Lung (tissue), 12 donors: ENCODE data around the gene SYNGAP1. TPM values are rescaled to one million over a fixed set of nuclear protein-coding genes. Genes with fewer than 3 reads are reported as not detected.

Experiments
- ATAC-seq: fragments of 200-7000 bp; cut with Tn5 transposase; one replicate; pipeline ENCODE4 v1.9.1; 2020; ENCODE audit warnings: moderate number of reproducible peaks; ENCODE audit not compliant: insufficient read depth, low FRiP score
- DNase-seq, 3 donors: peaks; one replicate each; pipeline ENCODE4 v3.0.0-alpha.2; 2013 to 2017
- H3K27ac ChIP-seq, 2 donors: one replicate each; pipeline ENCODE4 v1.5.1; 2013; ENCODE audit warnings: mild to moderate bottlenecking in 2 of 2, moderate library complexity in 2 of 2, control low read depth in 1 of 2, inconsistent platforms in 1 of 2, low read depth in 1 of 2, low read length in 1 of 2
- H3K27me3 ChIP-seq, 3 donors: one replicate each; pipeline ENCODE4 v1.5.1; 2013; ENCODE audit warnings: low read length in 2 of 3; ENCODE audit not compliant: control insufficient read depth in 3 of 3, insufficient read depth in 3 of 3
- H3K36me3 ChIP-seq, 4 donors: one replicate each; pipeline ENCODE4 v1.5.1; 2013; ENCODE audit warnings: low read length in 4 of 4, mild to moderate bottlenecking in 1 of 4, moderate library complexity in 1 of 4; ENCODE audit not compliant: control insufficient read depth in 4 of 4, insufficient read depth in 4 of 4
- H3K4me1 ChIP-seq, 5 donors: one replicate each; pipeline ENCODE4 v1.5.1; 2013; ENCODE audit warnings: low read length in 5 of 5, mild to moderate bottlenecking in 2 of 5, moderate library complexity in 1 of 5; ENCODE audit not compliant: control insufficient read depth in 5 of 5, insufficient read depth in 5 of 5
- H3K4me3 ChIP-seq: one replicate; pipeline ENCODE4 v1.5.1; 2013; ENCODE audit warnings: mild to moderate bottlenecking, control low read depth, moderate library complexity
- H3K9ac ChIP-seq, 2 donors: one replicate each; pipeline ENCODE4 v1.5.1; 2013; ENCODE audit warnings: low read length in 2 of 2, control low read depth in 1 of 2; ENCODE audit not compliant: insufficient read depth in 1 of 2
- H3K9me3 ChIP-seq, 4 donors: one replicate each; pipeline ENCODE4 v1.5.1; 2013; ENCODE audit warnings: low read length in 3 of 4, mild to moderate bottlenecking in 1 of 4, moderate library complexity in 1 of 4; ENCODE audit not compliant: control insufficient read depth in 4 of 4, insufficient read depth in 3 of 4
- WGBS, 2 donors: extraction: QIAGEN DNeasy Blood & Tissue Kit; methylation state at CpG; one replicate each; pipeline ENCODE4 v1.1.7; 2013; 5-methylcytosine and 5-hydroxymethylcytosine counted together
- polyA plus RNA-seq, 2 donors: library from polyadenylated mRNA; stranded (reverse); fragments of 200-250 nt; gene quantifications; one replicate each; pipeline ENCODE4 v1.2.1, GENCODE V29; 2013
- total RNA-seq, 2 donors: library from RNA; depleted of rRNA in 1 of 2; stranded (reverse); fragments of >200 nt in 1 of 2; gene quantifications; one replicate each; pipeline ENCODE4 v1.2.1, GENCODE V29; 2014 to 2021
- TF ChIP-seq, protein P1 (sequence below): IDR thresholded peaks from 2 replicates; pipeline ENCODE4 v1.5.1; 2012; ENCODE audit warnings: mild to moderate bottlenecking; ENCODE audit errors: control extremely low read depth, extremely low read depth
- donor health status: control.
- donor health status: control.
- donor health status: Bipolar disorder and iron deficiency.
- donor health status: healthy.
- donor health status: DM: yes; HTN: yes; CAD: no.

The SYNGAP1 gene
- total and polyA plus RNA-seq, 4 donors = 9.2 to 32.0 (median 12.0) TPM

DNA sequence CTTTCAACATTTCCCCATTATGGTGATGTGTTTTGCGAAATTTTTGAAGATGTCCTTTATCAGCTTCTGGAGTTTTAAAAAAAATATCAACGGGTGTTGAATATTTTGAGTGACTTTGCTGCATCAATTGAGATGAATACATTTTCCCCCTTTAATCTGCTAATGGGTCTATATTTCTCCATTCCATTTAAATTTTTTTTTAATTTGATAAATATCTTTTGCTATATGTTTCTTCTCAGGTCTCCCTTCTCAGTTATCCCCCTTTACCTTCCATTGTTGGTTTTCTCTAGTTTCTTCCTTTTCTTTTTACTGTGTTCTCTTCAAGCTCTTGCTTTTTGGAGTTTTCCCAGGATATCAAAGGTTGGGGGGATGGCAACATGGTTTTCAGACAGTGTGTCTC is 29.7 kb upstream of the SYNGAP1 start:
- Histone ChIP-seq H3K36me3 (no peaks in the 10 kb centered on the region), H3K4me1 (peaks cover 0 to 21% (median 5%) of the 10 kb centered on the region in 5 donors), H3K9ac (no peak overlapping the region), H3K4me3 (no peak overlapping the region), H3K27me3 (no peaks in the 10 kb centered on the region), H3K9me3 (no peaks in the 10 kb centered on the region), H3K27ac (no peak overlapping the region)
- ATAC-seq (no peak), DNase-seq (no peak)
- WGBS, 2 donors = 56 to 90% methylated on average over 2 of the region's 2 CpGs
- TF ChIP-seq, protein P1, sequence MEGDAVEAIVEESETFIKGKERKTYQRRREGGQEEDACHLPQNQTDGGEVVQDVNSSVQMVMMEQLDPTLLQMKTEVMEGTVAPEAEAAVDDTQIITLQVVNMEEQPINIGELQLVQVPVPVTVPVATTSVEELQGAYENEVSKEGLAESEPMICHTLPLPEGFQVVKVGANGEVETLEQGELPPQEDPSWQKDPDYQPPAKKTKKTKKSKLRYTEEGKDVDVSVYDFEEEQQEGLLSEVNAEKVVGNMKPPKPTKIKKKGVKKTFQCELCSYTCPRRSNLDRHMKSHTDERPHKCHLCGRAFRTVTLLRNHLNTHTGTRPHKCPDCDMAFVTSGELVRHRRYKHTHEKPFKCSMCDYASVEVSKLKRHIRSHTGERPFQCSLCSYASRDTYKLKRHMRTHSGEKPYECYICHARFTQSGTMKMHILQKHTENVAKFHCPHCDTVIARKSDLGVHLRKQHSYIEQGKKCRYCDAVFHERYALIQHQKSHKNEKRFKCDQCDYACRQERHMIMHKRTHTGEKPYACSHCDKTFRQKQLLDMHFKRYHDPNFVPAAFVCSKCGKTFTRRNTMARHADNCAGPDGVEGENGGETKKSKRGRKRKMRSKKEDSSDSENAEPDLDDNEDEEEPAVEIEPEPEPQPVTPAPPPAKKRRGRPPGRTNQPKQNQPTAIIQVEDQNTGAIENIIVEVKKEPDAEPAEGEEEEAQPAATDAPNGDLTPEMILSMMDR = no peak

DNA sequence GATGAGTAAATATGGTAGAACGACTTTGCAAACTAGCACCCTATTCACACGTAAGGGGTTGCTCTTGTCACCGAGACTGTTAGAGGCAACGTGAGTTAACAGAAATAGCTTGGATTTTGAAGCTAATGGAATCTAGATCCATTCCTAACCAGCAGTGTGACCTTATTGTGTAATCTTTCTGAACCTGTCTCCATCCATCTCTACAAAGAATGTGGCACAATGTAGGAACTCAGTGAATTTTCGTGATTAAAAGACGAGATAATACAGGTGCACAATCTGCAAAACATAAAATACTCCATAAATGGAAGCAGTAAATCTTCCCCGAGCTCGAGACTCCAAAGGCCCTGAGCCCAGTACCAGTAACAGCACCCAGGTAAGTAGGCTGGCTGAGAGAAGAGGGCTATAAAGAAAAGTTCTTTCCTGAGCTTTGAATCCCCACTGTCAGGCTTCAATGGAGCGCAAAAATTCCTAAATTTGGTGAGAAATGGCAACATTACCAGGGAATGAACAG is 29.0 kb upstream of the SYNGAP1 start:
- no peak for ATAC-seq
- TF ChIP-seq, protein P1 = no peak
- DNase-seq = no peak
- Histone ChIP-seq H3K4me1 (peaks cover 0 to 21% (median 5%) of the 10 kb centered on the region in 5 donors), H3K9me3 (no peaks in the 10 kb centered on the region), H3K4me3 (no peak overlapping the region), H3K27ac (peak overlapping the region; percentile 72 to 93), H3K27me3 (no peaks in the 10 kb centered on the region), H3K36me3 (no peaks in the 10 kb centered on the region), H3K9ac (peak overlapping the region in 1 of 2 donors; percentile 62)
- 80 to 83% methylated on average over 9 of the region's 9 CpGs for WGBS, 2 donors

DNA sequence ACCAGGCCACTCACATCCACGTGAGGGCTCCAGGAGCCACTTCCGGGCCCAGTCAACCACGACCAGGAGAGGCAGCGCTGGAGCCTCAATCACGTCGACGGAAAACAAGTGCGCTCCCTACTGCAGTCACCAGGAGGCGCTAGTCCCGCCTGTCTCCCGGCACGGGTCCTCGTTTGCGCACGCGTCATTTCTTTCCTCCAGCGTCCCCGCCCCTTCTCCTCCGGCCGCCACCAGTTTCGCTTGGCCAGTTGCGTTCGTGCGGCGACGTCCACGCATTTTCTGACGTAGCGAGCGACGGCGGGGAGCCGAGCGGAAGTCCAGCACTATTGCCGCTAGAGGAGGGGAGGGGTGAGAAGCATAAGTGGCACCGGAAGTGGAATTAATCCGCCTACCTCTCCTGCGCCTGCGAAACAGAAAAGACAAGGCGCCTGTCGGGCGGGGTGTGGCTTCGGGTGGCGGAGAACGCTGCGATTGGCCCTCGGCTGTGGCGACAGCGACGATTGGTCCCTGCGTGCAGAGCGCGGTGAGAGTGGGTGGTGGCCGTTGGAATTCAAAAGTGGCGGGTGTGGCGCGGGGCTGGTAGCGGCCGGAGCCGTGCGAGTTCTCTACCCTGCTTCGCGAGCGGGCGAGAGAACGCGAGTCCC is 28.5 kb upstream of the SYNGAP1 start, which contains the start of gene KIFC1:
TSS of gene KIFC1 (plus strand) at position 546 of the 644 bp plus-strand sequence. CDS start 163 bp downstream, outside the sequence.
- Histone ChIP-seq H3K9me3 (no peaks in the 10 kb centered on the region), H3K27ac (peak within 1 kb of the TSS; percentile 90 to 93), H3K4me1 (peaks cover 0 to 21% (median 5%) of the 10 kb centered on the region in 5 donors), H3K36me3 (no peaks in the 10 kb centered on the region), H3K4me3 (peak within 1 kb of the TSS; percentile 50), H3K9ac (peak within 1 kb of the TSS; percentile 70 to 88), H3K27me3 (no peaks in the 10 kb centered on the region)
- WGBS, 2 donors = 0 to 1% methylated on average over 66 to 67 of the region's 67 CpGs
- peak; percentile 97 for ATAC-seq
- peak; percentile 100 for DNase-seq
- TF ChIP-seq, protein P1 = peak; percentile 92
